Measurements from ENCODE around the gene NOXA1.
"Not testable (repeated sequence)": the region's sequence is repeated elsewhere in the genome, so short reads cannot be mapped to it uniquely, and the experiment has no call there.

NOXA1 gene

DNA sequence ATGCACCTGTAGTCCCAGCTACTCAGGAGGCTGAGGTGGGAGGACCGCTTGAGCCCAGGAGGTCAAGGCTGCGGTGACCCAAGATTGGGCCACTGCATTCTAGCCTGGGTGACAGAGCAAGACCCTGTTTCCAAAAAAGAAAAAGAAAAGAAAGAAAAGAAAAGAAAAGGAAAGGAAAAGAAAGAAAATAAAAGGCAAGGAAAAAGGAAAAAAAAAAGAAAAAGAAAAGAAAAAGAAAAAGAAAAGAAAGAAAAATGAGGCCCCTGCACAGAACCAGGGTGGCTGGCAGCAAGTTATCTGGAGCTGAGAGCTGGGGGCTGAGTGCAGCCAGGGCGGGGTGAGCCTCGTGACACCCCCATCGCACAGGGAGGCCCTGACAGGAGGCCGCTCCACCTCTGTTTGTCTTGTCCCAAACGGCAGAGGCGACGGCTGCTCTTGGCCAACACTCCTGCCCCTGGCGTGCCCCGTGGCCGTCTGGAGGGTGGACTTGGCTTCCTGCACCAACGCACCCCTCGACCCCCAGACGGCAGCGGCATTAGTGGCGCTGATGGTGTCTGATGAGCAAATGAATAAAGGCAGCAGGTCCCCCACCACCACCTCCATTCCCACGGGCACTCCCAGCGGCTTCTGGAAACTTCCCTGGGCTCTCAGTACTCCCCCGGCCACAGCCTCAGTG, 17.0 kb upstream of the NOXA1 start:
- DNase-seq = no peak

GRCh38 chr9:137406876-137407589, 16.2 kb upstream of the NOXA1 start:
- DNase-seq = peak; percentile 56

DNA sequence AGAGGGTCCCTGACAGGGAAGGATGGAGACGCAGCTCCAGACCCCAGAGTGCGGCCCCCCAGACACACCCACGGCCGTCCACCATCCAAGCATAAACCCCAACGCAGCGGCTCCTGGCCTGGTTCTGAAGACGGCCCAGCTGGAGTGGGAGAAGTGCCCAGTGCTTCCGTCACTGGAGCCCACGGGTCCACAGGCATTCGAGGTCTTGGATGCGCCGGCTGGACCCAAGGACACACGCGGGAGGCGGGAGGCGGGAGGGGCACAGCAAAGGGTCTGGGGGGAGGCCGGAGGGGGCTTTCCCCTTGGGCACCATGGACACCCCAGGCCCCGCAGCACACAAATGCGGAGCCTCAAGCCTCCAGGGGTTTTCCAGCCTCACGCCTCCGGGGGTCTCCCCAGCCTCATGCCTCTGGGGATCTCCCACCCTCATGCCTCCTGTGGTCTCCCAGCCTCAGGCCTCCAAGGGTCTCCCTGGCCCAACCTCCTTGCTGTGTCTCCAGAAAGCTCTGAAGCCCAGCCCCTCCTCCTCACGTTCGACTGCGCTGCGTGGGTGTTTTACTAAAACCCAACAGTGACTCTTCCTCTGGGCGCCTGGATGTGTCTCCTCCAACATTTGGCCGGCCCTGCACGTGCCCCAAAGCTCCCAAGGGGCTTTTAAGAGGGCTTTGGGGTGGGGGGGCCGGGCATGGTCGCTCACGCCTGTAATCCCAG, 15.4 kb upstream of the NOXA1 start:
- DNase-seq = no peak

DNA sequence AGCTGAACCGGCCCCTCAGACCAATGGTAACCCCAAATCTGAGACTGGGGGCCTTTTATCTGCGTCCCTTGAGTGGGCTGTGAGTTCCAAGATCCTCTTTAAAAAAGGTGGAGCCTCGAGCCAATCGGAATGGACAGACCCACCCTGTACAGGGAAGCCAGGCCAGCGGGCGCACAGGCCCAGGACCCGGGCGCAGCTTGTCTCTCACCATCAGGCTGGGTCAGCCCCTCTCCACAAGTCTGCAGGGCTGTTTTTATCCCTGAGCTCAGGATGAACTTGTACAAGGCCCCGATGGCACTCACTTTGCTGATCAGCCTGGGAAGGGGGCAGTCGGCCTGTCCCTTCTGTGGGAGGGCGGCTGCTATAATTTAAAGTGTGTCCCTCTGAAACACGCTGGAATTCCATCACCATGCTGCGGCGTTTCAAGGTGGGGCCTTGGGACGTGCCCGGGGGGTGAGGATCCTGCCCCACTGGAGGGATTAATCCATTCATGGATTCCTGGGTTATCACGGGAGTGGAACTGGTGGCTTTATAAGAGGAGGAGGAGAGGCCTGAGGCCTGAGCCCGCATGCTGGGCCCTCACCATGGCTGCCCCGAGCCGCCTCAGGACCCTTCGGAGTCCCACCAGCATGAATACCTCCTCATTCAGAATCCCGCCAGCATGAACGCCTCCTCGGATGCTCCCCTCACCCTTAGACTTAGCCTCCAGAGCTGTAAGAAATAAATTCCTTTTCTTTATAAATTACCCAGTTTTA, 14.4 kb upstream of the NOXA1 start:
- DNase-seq = no peak

DNA sequence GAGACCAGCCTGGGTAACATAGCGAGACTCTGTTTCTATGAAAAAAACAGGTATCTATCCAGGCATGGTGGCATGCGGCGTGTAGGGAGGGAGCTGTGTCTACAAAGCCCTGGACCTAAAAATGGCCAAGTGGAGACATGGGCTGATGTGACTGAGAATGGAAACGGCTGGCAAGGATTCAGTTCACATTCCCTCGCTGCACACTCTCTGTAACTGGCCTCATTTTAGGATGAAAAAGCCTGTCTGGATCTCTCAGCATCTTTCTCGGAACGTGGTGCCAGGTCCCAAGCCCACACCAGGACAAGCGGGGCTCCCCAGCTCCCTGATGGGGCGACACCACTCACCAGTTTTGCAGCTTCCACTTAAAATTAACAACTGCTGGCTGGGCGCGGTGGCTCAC, 13.7 kb upstream of the NOXA1 start:
- no peak for DNase-seq

GRCh38 chr9:137410236-137410890, 12.8 kb upstream of the NOXA1 start:
- not testable (repeated sequence) for DNase-seq

DNA sequence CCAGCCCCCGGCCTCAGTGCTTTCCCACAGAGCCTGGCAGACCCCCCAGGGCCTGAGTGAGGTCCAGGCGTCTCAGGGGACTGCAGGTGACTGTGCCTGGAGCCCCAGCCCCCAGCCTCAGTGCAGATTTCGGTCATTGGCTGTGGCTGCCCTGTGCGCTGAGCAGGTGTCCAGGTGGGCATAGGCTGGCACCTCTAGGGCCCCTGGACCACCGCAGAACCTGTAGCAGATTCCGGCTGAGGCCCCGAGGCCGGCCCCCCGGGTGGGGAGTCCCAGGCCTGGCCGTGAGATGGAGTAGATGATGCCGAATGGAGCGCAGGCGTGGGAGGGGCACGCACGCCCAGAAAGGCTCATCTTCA, 12.3 kb upstream of the NOXA1 start:
- no peak for DNase-seq

DNA sequence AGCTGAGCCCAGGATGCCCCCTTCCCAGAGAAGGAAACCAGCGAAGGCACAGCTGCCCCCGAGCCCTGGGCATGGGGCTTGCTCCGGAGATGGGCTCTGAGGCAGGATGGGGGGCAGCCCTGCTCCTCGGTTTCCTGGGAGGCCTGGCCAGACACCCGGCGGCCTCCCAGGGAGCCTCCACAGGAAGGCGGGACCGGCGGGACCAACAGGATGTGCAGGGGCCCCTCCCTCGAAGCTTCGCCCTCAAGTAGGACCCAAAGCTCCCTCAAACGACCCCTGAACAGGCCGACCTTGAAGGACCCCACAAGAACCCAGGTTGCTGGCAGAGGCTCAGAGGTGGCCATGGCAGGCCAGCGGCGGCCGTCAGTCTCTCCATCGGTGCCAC, 11.9 kb upstream of the NOXA1 start:
- DNase-seq = no peak

GRCh38 chr9:137411645-137412380, 11.4 kb upstream of the NOXA1 start:
- no peak for DNase-seq

- DNase-seq = no peak
Observed at GRCh38 chr9:137412431-137412830, 10.8 kb upstream of the NOXA1 start.

GRCh38 chr9:137415451-137415850, 7.7 kb upstream of the NOXA1 start:
- no peak for DNase-seq

GRCh38 chr9:137416006-137416562, 7.1 kb upstream of the NOXA1 start:
- DNase-seq = no peak

GRCh38 chr9:137416563-137417151, 6.5 kb upstream of the NOXA1 start:
- no peak for DNase-seq

GRCh38 chr9:137417161-137418021, 5.8 kb upstream of the NOXA1 start:
- no peak for DNase-seq

GRCh38 chr9:137421838-137422603, 1.2 kb upstream of the NOXA1 start:
- DNase-seq = peak; percentile 62

DNA sequence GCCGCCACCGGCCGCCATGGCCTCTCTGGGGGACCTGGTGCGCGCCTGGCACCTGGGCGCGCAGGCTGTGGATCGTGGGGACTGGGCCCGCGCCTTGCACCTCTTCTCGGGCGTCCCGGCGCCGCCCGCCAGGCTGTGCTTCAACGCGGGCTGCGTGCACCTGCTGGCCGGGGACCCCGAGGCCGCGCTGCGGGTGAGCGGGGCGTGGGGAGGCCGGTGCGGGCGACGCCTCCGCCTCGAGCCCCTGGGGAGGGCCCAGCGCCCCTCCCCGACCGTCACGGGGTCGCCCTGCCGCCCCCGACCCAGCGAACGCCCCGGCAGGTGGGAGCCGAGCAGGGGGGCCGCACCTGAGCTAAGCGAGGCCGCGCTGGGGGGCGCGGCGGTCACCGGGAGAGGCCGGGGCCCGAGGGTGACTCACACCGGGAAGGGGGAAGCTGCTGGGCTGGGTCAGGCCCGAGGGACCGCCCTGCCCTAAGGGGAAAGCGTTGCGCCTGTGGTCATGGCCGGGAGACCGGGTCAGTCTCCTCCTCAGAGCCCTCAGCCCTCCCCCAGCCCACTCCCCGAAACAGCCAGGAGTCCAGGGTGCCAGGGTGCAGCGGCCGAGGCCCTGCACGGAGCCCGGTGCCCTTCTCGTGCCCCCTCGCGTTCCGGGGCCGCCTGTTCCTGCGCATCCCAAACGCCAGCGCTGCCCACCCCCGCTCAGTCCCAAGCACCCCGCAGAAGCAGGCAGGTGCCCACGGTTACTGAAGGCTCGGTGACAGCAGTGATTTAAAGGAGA, 510 bp downstream of the NOXA1 start:
- DNase-seq = peak; percentile 44

DNA sequence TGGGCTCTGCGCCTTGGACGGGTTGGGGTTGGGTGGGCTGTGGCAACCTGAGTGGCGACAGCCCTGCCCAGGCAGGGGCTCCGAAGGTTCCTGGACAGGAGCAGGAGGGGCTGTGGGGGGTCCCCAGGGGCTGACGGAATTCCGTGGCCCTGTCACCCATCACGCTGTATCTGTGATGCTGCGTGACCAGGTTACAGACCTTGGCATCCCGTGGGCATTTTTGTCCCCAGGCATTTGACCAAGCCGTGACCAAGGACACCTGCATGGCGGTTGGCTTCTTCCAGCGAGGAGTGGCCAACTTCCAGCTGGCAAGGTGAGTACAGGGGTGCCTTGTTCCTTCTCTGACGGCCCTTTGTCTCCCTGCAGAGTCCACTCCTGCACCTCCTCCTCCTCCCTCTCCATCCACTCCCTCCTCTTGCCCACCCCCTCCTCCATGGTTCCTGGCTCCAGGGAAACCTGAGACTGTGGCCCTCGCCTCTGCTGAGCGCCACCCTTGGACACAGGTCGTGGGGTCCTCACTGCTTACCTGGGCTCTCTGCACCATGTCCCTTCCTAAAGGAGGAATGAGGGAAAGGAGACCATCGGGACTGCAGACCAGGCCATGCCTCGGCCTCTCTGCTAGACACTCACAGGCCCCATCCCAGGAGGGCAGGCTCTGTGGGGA, 3.0 kb downstream of the NOXA1 start:
- no peak for DNase-seq

Measured in NCI-H146 (cell line).